GM12874 (cell line): ENCODE measurements around the gene ACBD6.

ENCODE experiments used
- TF ChIP-seq, protein P1 (sequence below): IDR thresholded peaks from 2 replicates; pipeline ENCODE4 v1.5.1; 2011; ENCODE audit warnings: low read depth, mild to moderate bottlenecking, control low read depth, low read length, moderate library complexity; ENCODE audit not compliant: insufficient read depth

Gene ACBD6

DNA sequence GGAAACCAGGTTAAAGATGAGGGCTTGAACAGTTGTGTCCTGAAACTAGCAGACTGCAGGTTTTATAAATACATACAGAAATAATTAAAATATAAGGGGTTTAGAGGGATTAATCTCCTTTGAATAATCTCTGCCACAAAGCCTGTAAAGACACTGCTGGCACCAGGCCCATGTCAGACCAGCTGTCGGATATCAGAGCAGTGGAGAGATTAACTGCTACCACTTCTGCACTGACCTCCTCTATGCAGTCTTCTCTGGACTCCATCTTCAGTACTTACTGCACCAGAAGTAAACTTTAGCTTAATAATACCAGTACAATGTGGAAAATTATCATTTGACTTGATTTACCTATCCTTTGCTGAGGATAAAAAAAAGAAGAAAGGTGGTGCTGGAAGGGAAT lies 143.7 kb downstream of the ACBD6 start:
- TF ChIP-seq, protein P1, sequence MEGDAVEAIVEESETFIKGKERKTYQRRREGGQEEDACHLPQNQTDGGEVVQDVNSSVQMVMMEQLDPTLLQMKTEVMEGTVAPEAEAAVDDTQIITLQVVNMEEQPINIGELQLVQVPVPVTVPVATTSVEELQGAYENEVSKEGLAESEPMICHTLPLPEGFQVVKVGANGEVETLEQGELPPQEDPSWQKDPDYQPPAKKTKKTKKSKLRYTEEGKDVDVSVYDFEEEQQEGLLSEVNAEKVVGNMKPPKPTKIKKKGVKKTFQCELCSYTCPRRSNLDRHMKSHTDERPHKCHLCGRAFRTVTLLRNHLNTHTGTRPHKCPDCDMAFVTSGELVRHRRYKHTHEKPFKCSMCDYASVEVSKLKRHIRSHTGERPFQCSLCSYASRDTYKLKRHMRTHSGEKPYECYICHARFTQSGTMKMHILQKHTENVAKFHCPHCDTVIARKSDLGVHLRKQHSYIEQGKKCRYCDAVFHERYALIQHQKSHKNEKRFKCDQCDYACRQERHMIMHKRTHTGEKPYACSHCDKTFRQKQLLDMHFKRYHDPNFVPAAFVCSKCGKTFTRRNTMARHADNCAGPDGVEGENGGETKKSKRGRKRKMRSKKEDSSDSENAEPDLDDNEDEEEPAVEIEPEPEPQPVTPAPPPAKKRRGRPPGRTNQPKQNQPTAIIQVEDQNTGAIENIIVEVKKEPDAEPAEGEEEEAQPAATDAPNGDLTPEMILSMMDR = no peak

GRCh38 chr1:180353945-180354344 lies 148.4 kb downstream of the ACBD6 start:
- TF ChIP-seq, protein P1 = no peak

- TF ChIP-seq, protein P1 = no peak
These were observed 149.8 kb downstream of the ACBD6 start for GRCh38 chr1:180352588-180352987.

GRCh38 chr1:180352021-180352420 lies 150.4 kb downstream of the ACBD6 start:
- TF ChIP-seq, protein P1 = no peak

DNA sequence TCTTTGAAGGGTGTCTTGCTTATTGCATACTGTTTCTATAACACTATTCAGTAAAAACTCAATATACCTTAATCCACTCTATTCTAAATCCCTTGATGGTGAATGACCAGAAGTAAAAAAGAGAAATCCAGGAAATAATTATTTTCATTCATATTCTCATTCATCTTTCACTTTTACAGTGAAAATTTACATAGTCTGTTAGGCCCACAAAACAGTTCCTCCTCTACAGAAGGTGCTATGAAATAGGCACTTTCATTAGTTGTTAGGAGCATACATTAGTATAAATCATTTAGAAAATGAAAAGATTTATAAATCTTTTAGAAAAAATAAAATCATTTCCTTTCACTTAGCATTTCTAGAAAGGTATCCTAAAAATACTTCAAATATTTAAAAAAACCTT lies 157.2 kb downstream of the ACBD6 start:
- TF ChIP-seq, protein P1 = no peak

GRCh38 chr1:180343921-180344769 lies 158.2 kb downstream of the ACBD6 start:
- TF ChIP-seq, protein P1 = no peak

- TF ChIP-seq, protein P1 = no peak
These were observed 175.3 kb downstream of the ACBD6 start for GRCh38 chr1:180327089-180327488.
